Nephron (organoid): ENCODE results near the gene PTPRN2.

Experiments
- H3K27ac Mint-ChIP-seq, 3 experiments: 2 replicates each; pipeline ENCODE4 v1.8.0; 2020; ENCODE audit warnings: mixed read lengths in 3 of 3, mild to moderate bottlenecking in 2 of 3, moderate library complexity in 1 of 3
- H3K27me3 Mint-ChIP-seq: 2 replicates; pipeline ENCODE4 v1.8.0; 2021; ENCODE audit warnings: low read depth, mild to moderate bottlenecking, moderate library complexity, mixed read lengths
- H3K36me3 Mint-ChIP-seq: 2 replicates; pipeline ENCODE4 v1.8.0; 2020; ENCODE audit warnings: low read depth, mixed read lengths
- H3K4me1 Mint-ChIP-seq: 2 replicates; pipeline ENCODE4 v1.8.0; 2020; ENCODE audit warnings: mixed read lengths
- H3K4me3 Mint-ChIP-seq, 3 experiments: 2 replicates each; pipeline ENCODE4 v1.8.0; 2020; ENCODE audit warnings: mild to moderate bottlenecking in 3 of 3, mixed read lengths in 3 of 3, moderate library complexity in 2 of 3
- H3K9me3 Mint-ChIP-seq: 2 replicates; pipeline ENCODE4 v1.8.0; 2020; ENCODE audit warnings: mixed read lengths
- TF ChIP-seq, protein P1 (sequence below), 3 experiments: fragments of 200-600 bp; sonication (generic); IDR thresholded peaks; one replicate each; pipeline ENCODE4 v1.5.0; 2021; ENCODE audit warnings: antibody characterized with exemption in 3 of 3; ENCODE audit not compliant: unreplicated experiment in 3 of 3

PTPRN2 gene

DNA sequence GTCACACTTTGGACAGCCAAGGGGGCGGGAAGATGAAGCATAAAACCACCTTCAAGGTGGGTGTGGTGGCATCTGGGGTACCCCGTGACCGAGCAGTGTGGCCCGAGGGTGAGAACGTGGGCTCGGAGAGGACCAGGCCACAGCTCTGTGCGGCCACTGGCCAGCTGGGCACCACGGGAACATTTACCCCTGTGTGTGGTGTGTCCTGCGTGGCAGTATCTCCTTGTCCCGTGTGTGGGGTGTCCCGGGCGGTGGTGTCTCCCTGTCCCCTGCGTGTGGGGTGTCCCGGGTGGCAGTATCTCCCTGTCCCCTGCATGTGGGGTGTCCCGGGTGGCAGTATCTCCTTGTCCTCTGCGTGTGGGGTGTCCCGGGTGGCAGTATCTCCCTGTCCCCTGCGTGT, 680.5 kb downstream of the PTPRN2 start:
- Mint-ChIP-seq H3K4me3 (no peak overlapping the region), H3K27ac (no peak overlapping the region), H3K27me3 (peaks cover 26% of the 10 kb centered on the region), H3K4me1 (no peaks in the 10 kb centered on the region), H3K9me3 (peaks cover 14% of the 10 kb centered on the region), H3K36me3 (no peaks in the 10 kb centered on the region)
- TF ChIP-seq, protein P1, sequence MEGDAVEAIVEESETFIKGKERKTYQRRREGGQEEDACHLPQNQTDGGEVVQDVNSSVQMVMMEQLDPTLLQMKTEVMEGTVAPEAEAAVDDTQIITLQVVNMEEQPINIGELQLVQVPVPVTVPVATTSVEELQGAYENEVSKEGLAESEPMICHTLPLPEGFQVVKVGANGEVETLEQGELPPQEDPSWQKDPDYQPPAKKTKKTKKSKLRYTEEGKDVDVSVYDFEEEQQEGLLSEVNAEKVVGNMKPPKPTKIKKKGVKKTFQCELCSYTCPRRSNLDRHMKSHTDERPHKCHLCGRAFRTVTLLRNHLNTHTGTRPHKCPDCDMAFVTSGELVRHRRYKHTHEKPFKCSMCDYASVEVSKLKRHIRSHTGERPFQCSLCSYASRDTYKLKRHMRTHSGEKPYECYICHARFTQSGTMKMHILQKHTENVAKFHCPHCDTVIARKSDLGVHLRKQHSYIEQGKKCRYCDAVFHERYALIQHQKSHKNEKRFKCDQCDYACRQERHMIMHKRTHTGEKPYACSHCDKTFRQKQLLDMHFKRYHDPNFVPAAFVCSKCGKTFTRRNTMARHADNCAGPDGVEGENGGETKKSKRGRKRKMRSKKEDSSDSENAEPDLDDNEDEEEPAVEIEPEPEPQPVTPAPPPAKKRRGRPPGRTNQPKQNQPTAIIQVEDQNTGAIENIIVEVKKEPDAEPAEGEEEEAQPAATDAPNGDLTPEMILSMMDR (IDR thresholded peaks at IDR 0.05; ENCODE audit: unreplicated experiment in 3 of 3), result no peak

DNA sequence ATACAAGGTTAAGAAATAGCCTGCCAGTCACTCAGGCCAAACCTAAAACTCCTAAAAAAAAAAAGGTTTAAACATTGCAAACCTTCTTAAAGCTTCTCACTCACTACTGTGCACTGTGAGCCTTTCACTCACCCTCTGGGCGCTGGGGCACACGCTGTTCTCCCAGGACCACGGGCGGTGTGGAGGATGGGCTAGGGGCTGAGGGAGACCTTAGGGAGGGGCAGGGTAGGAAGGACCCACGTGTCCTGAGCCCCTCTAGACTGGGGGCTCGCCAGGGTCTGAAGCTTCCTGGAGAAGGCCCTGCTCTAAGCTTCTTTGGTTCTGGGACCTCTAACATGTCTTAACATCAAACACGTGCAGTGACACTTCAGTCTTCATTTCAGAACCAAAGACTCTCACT, 681.0 kb downstream of the PTPRN2 start:
- Mint-ChIP-seq H3K9me3 (peaks cover 9% of the 10 kb centered on the region), H3K36me3 (no peaks in the 10 kb centered on the region), H3K27ac (no peak overlapping the region), H3K27me3 (peaks cover 26% of the 10 kb centered on the region), H3K4me1 (no peaks in the 10 kb centered on the region), H3K4me3 (no peak overlapping the region)
- TF ChIP-seq, protein P1 (IDR thresholded peaks at IDR 0.05; ENCODE audit: unreplicated experiment in 3 of 3), result no peak

DNA sequence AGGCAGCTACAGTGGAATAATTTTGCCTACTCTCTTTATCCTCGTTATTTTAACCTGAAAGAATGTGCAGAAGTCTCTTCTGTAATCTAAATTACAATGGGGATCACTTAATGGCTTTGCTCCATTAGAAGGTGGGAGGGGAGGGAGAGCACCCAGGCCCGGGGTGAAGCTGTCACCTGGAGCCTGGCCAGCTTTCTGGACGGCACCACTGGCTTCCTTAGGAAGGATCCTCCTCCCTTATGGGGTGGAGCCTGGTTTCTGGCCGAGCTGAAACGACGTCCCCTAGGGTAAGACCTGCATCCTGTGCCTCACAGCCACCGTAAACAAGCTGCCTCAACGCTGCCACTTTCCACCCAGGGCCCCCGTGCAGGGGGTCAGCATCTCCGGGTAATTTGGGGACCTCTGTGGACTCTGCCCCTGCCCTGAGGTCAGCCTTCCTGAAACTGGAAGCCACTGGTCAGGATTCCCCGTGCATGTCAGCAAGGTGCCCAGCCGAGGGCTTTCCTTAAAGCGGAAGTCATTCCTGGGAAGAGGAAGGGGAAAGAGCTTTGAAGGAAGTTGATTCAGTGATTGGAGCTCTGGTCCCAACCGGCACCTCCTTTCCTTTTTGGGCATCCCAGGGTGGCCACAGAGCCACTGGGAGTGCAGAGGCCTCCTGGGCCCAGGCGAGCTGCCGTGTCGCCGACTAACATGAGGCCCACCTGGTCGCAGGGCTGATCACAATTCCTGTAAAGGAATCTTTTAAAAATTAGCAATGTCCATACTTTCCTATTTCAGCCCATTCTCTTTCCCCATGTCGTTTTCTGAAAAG, 681.8 kb downstream of the PTPRN2 start:
- Mint-ChIP-seq H3K9me3 (peaks cover 4% of the 10 kb centered on the region), H3K27me3 (peaks cover 31% of the 10 kb centered on the region), H3K36me3 (no peaks in the 10 kb centered on the region), H3K27ac (no peak overlapping the region), H3K4me1 (no peaks in the 10 kb centered on the region), H3K4me3 (no peak overlapping the region)
- TF ChIP-seq, protein P1 (IDR thresholded peaks at IDR 0.05; ENCODE audit: unreplicated experiment in 3 of 3), result no peak

DNA sequence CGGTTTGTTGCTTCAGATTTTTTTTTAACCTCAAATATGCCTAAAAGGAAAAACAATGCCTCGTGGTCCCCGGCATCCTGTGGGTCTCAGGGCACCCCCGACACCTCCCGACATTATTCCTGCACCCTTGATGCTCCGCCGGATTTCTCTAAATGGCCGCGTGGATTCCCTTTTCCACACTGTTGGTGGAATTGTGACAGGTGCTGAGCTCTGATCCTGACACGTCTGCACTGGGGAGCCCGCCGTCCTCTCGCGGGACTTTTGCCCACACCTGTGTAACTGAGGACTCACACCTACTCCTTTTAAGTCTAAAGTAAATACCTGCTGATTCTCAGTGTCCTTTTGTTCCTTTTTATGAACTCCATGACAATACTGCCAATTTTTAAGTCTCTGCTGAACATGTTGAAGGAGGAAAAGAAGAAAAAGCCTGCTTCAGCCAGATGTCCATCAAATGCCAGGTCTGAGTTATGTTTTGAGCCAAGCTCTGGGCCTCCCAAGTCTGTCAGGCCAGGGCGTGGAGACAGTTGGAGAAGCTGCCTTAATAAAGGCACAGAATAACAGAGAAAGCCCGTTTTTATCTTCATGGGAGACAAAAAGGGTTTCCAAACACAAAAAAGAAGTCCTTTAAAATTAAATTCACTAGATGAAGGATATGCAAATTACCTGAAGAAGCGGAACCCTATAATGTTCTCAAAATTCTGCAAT, 682.6 kb downstream of the PTPRN2 start:
- Mint-ChIP-seq H3K4me1 (peaks cover 1% of the 10 kb centered on the region), H3K9me3 (no peaks in the 10 kb centered on the region), H3K27me3 (peaks cover 35% of the 10 kb centered on the region), H3K4me3 (no peak overlapping the region), H3K27ac (no peak overlapping the region), H3K36me3 (no peaks in the 10 kb centered on the region)
- TF ChIP-seq, protein P1 (IDR thresholded peaks at IDR 0.05; ENCODE audit: unreplicated experiment in 3 of 3), result no peak

DNA sequence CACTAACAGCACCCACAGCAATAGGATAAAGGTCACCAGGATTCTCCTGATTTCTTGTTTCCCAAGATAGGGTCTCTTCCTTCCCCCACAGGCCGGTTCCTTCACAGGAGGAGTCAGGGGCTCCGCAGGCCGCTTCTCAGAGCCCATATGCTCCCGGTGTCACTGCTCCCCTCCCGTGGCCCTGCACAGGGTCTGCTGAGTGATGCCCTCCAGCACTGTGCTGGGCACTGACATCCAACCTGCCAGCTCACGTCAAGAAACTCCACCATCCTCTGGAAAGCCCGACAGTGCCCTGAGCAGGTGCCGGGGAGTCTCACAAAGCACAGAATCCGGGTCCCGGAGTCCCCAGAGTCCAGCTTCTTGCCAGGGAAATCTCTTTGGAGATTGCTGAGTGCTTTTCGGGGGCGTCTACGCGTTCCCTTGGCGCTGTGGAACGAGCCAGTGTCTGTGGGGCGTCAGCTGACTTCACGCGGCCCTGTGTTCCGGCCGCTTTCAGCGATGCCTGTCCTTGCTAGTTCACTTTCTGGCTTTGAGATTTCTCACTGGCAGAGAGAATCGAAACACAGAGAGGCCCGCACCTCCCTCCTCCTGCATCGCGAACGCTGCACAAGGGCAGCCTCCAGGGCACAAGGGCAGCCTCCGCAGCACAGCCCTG, 683.3 kb downstream of the PTPRN2 start:
- Mint-ChIP-seq H3K9me3 (no peaks in the 10 kb centered on the region), H3K27ac (no peak overlapping the region), H3K36me3 (no peaks in the 10 kb centered on the region), H3K4me1 (peaks cover 8% of the 10 kb centered on the region), H3K4me3 (no peak overlapping the region), H3K27me3 (peaks cover 38% of the 10 kb centered on the region)
- TF ChIP-seq, protein P1 (IDR thresholded peaks at IDR 0.05; ENCODE audit: unreplicated experiment in 3 of 3), result no peak
